K562 (cell line): ENCODE results near the gene OR2Y1. TPM values are rescaled to one million over a fixed set of nuclear protein-coding genes. Genes with fewer than 3 reads are reported as not detected.

Experiments
- ATAC-seq: fragments of 200-7000 bp; cut with Tn5 transposase; 3 replicates; pipeline ENCODE4 v1.9.1; 2020; ENCODE audit warnings: moderate library complexity
- BruUV-seq: library from RNA; stranded (reverse); fragments of 400-500 nt; replicated peaks from 2 replicates; lab custom pipeline; 2021; lab: Mats Ljungman, UMichigan
- CTCF ChIA-PET: fragments of 300-600 bp; formaldehyde crosslinking; extraction: SDS; loops from one replicate; lab custom pipeline; 2021; ENCODE audit warnings: low intra/inter-chr PET ratio; lab: Yijun Ruan, JAX
- POLR2A ChIA-PET: fragments of 300-600, 350-650 bp; sonication (Branson Sonifier 250); formaldehyde crosslinking; extraction: SDS; loops from one replicate; lab custom pipeline; 2021; ENCODE audit warnings: antibody characterized with exemption, inconsistent platforms; lab: Yijun Ruan, JAX
- DNase-seq, 4 experiments: peaks; one replicate each; pipeline versions ENCODE4 v3.0.0 to v3.0.0-alpha.2; 2011 to 2018; ENCODE audit warnings: low spot score in 3 of 4, mixed read lengths in 3 of 4; ENCODE audit errors: extremely low read depth in 1 of 4
- FAIRE-seq: peaks from 2 replicates; lab custom pipeline; 2011; peaks lifted over from hg19 to GRCh38; lab: Jason Lieb, UNC
- H2AFZ ChIP-seq: 2 replicates; pipeline ENCODE4 v1.6.0; 2011; ENCODE audit warnings: low read depth, low read length, control low read depth, inconsistent platforms
- H3K27ac ChIP-seq: fragments of 200-600 bp; 3 replicates; pipeline ENCODE4 v1.8.0; 2011; ENCODE audit warnings: low read depth, mild to moderate bottlenecking, control low read depth, inconsistent platforms, low read length, moderate library complexity, mixed read lengths; ENCODE audit errors: extremely low read depth
- H3K27me3 ChIP-seq, 2 experiments: fragments of 300-600 bp in 1 of 2; 2 replicates in 1 of 2; 3 replicates in 1 of 2; pipeline versions ENCODE4 v1.6.0 to v1.8.0; 2011; ENCODE audit warnings: inconsistent platforms in 2 of 2, low read length in 2 of 2, mild to moderate bottlenecking in 1 of 2, mixed read lengths in 1 of 2, moderate library complexity in 1 of 2; ENCODE audit not compliant: control insufficient read depth in 2 of 2, insufficient read depth in 2 of 2
- H3K36me3 ChIP-seq: fragments of 300-600 bp; 3 replicates; pipeline ENCODE4 v1.8.0; 2011; ENCODE audit warnings: mild to moderate bottlenecking, low read length, inconsistent platforms; ENCODE audit not compliant: control insufficient read depth, insufficient read depth
- H3K4me1 ChIP-seq, 2 experiments: fragments of 200-600 bp in 1 of 2; replicated peaks in 1 of 2; 2 replicates in 1 of 2; 3 replicates in 1 of 2; pipeline versions ENCODE4 v1.5.1 to v1.8.0; 2011; ENCODE audit warnings: inconsistent platforms in 2 of 2, low read length in 2 of 2, mild to moderate bottlenecking in 1 of 2, mixed read lengths in 1 of 2, moderate library complexity in 1 of 2; ENCODE audit not compliant: control insufficient read depth in 2 of 2, insufficient read depth in 2 of 2
- H3K4me2 ChIP-seq: 2 replicates; pipeline ENCODE4 v1.6.1; 2011; ENCODE audit warnings: low read length, control low read depth, inconsistent platforms, mixed read lengths; ENCODE audit not compliant: insufficient read depth
- H3K4me3 ChIP-seq: fragments of 200-600 bp; sonication (generic), shearing (Covaris generic); 2 replicates; pipeline ENCODE4 v1.5.1; 2016; ENCODE audit warnings: control low read depth, inconsistent platforms
- H3K79me2 ChIP-seq: fragments of 200-600 bp; 3 replicates; pipeline ENCODE4 v1.8.0; 2011; ENCODE audit warnings: low read length, inconsistent platforms; ENCODE audit not compliant: control insufficient read depth, insufficient read depth
- H3K9ac ChIP-seq, 2 experiments: 2 replicates each; pipeline versions ENCODE4 v1.6.0 to v1.6.1; 2011; ENCODE audit warnings: low read depth in 2 of 2, low read length in 2 of 2, control low read depth in 1 of 2, inconsistent platforms in 1 of 2, mild to moderate bottlenecking in 1 of 2, mixed read lengths in 1 of 2; ENCODE audit not compliant: insufficient read depth in 1 of 2
- H3K9me1 ChIP-seq: one replicate; pipeline ENCODE4 v1.6.0; 2011; ENCODE audit warnings: inconsistent platforms, mild to moderate bottlenecking, low read length, moderate library complexity; ENCODE audit not compliant: control insufficient read depth, insufficient read depth
- H3K9me3 ChIP-seq: replicated peaks from 2 replicates; pipeline ENCODE4 v1.5.1; 2011; ENCODE audit warnings: low read depth, low read length, inconsistent platforms; ENCODE audit not compliant: control insufficient read depth, insufficient read depth
- H4K20me1 ChIP-seq: replicated peaks from 2 replicates; pipeline ENCODE4 v1.6.1; 2011; ENCODE audit warnings: low read length, inconsistent platforms, mixed read lengths; ENCODE audit not compliant: control insufficient read depth, insufficient read depth
- ARID3A ChIP-seq: IDR thresholded peaks from 2 replicates; pipeline ENCODE4 v1.6.1; 2012; ENCODE audit warnings: low read depth, low read length, improper control_type of control experiment, borderline replicate concordance
- EP400 ChIP-seq: fragments of 450-650 bp; IDR thresholded peaks from 2 replicates; pipeline ENCODE4 v1.6.1; 2017; ENCODE audit warnings: antibody characterized with exemption, mild to moderate bottlenecking, moderate library complexity
- ILK ChIP-seq: fragments of 450-650 bp; IDR thresholded peaks from 2 replicates; pipeline ENCODE4 v1.6.1; 2016; ENCODE audit warnings: missing genetic modification characterization, low read depth, mild to moderate bottlenecking, missing compliant biosample characterization, moderate library complexity, borderline replicate concordance
- MCM2 ChIP-seq: fragments of 450-650 bp; IDR thresholded peaks from 2 replicates; pipeline ENCODE4 v1.6.1; 2017; ENCODE audit warnings: low read depth, mild to moderate bottlenecking
- MLX ChIP-seq, 2 experiments: fragments of 450-650 bp in 1 of 2; sonication (generic) in 1 of 2; formaldehyde crosslinking; conservative IDR thresholded peaks; 2 replicates each; pipeline versions ENCODE4 v1.4.0 to v1.8.1; 2020 to 2022; ENCODE audit warnings: mild to moderate bottlenecking in 1 of 2, missing genetic modification reagents in 1 of 2
- RUNX1 ChIP-seq: sonication (generic); IDR thresholded peaks from 2 replicates; pipeline ENCODE4 v1.6.1; 2016; ENCODE audit warnings: antibody characterized with exemption, low read depth
- SRSF7 ChIP-seq: fragments of 200-400 bp; formaldehyde crosslinking; optimal IDR thresholded peaks from 2 replicates; pipeline ENCODE3; 2017; ENCODE audit warnings: mild to moderate bottlenecking, low read depth, low read length
- TEAD2 ChIP-seq: fragments of 450-650 bp; IDR thresholded peaks from 2 replicates; pipeline ENCODE4 v1.6.1; 2016; ENCODE audit warnings: missing genetic modification characterization, control low read depth, missing compliant biosample characterization
- USF2 ChIP-seq: sonication (generic); formaldehyde crosslinking; IDR thresholded peaks from 2 replicates; pipeline ENCODE4 v1.5.0; 2020; ENCODE audit warnings: missing genetic modification reagents
- ZBTB8A ChIP-seq: fragments of 450-650 bp; IDR thresholded peaks from 2 replicates; pipeline ENCODE4 v1.6.1; 2018; ENCODE audit warnings: mild to moderate bottlenecking, moderate library complexity; ENCODE audit not compliant: partially characterized antibody
- ZNF3 ChIP-seq: fragments of 250-450 bp; sonication (Bioruptor Pico); IDR thresholded peaks from 2 replicates; pipeline ENCODE4 v1.5.0; 2021; ENCODE audit warnings: mild to moderate bottlenecking, moderate library complexity
- ZNF316 ChIP-seq: fragments of 450-650 bp; IDR thresholded peaks from 2 replicates; pipeline ENCODE4 v1.6.1; 2016
- ZNF609 ChIP-seq: sonication (generic); formaldehyde crosslinking; IDR thresholded peaks from 2 replicates; pipeline ENCODE4 v1.8.1; 2023; ENCODE audit warnings: missing genetic modification reagents, mild to moderate bottlenecking, borderline replicate concordance
- WGBS: fragments of 100-300 bp; shearing (Covaris generic); methylation state at CpG from one replicate; pipeline ENCODE4 v1.1.6; 2016; ENCODE audit warnings: low coverage, mixed read lengths; ENCODE audit not compliant: insufficient coverage; ENCODE audit errors: missing lambda C conversion rate; 5-methylcytosine and 5-hydroxymethylcytosine counted together
- in situ Hi-C: fragments of 300-500 bp; cut with MboI; formaldehyde crosslinking; loops from 4 replicates; pipeline ENCODE4 v1.15.0; 2018; ENCODE audit warnings: inconsistent platforms, mixed read lengths
- intact Hi-C: fragments of 100-400 bp; cut with micrococcal nuclease; formaldehyde crosslinking; loops from 2 replicates; pipeline ENCODE4 v1.14.2; 2022
- polyA plus RNA-seq, 8 experiments: library from polyadenylated mRNA; depleted of rRNA in 4 of 8; stranded (reverse) in 5 of 8; unstranded in 3 of 8; fragments of >200 nt; fragmentation: Nextera tagmentation in 2 of 8; fragmentation: Illumina TruSeq in 1 of 8; extraction: Ambion mirVana in 2 of 8; extraction: Trizol in 1 of 8; gene quantifications; 2 replicates each; pipeline versions ENCODE4 v1.2.1 to v1.2.3, GENCODE V29; 2011 to 2014; ENCODE audit warnings: inconsistent platforms in 1 of 8, missing spikeins in 1 of 8
- total RNA-seq, 7 experiments: library from RNA; depleted of rRNA in 6 of 7; stranded (reverse); fragments of >200 nt in 6 of 7; fragmentation: Illumina TruSeq in 2 of 7; extraction: Trizol in 2 of 7; gene quantifications; 2 replicates each; pipeline versions ENCODE4 v1.2.1 to v1.2.3, GENCODE V29; 2011 to 2021; ENCODE audit warnings: low replicate concordance in 1 of 7

OR2Y1 gene
- total and polyA plus RNA-seq, 9 of the 15 experiments (the other 6 are each of a cell fraction or from before 2014, with no cell fraction given), result not detected

GRCh38 chr5:180717989-180718388 is 21.9 kb downstream of the OR2Y1 start:
- Histone ChIP-seq H3K27me3 (peaks cover 3 to 6% of the 10 kb centered on the region in 2 experiments), H3K27ac (no peak overlapping the region), H3K9me1 (no peaks in the 10 kb centered on the region), H2AFZ (no peak overlapping the region), H3K4me3 (no peak overlapping the region), H3K79me2 (no peaks in the 10 kb centered on the region), H3K9ac (no peak overlapping the region), H3K36me3 (no peaks in the 10 kb centered on the region), H3K9me3 (no peaks in the 10 kb centered on the region; the same call in 1 of the 2 replicates), H3K4me1 (no peaks in the 10 kb centered on the region), H4K20me1 (no peaks in the 10 kb centered on the region), H3K4me2 (no peak overlapping the region)
- ChIA-PET POLR2A (interaction anchor here (0.9 to 1.5 kb wide), 3 partner anchors 14 to 84 kb away, joined by 3 to 5 read pairs (median 3); partner anchors contain the start of gene MGAT1), CTCF (interaction anchor here (0.8 kb wide), 1 partner anchor 246 kb away, joined by 3 read pairs; no protein-coding TSS in a partner anchor)
- in situ Hi-C loops, result no loop called here
- ATAC-seq (no peak), DNase-seq (no peak), FAIRE-seq (no peak)
- WGBS, result 0% methylated on average over 1 of the region's 1 CpG
- intact Hi-C loops, result no loop called here
- BruUV-seq, result no TSS peak
- TF ChIP-seq MLX (CRISPR knock-in tag; conservative IDR thresholded peaks at IDR 0.05) (no peak), RUNX1 (no peak), ZNF316 (no peak), SRSF7 (no peak), ZBTB8A (no peak), ZNF609 (CRISPR knock-in tag) (no peak), ZNF3 (CRISPR knock-in tag) (no peak), EP400 (no peak), MCM2 (no peak), USF2 (CRISPR knock-in tag) (no peak), ILK (tag) (no peak), ARID3A (no peak), TEAD2 (tag) (no peak)
